ENCODE data around the gene KCNG4.
"Not testable (repeated sequence)": the region's sequence is repeated elsewhere in the genome, so short reads cannot be mapped to it uniquely, and the experiment has no call there.

Gene KCNG4

DNA sequence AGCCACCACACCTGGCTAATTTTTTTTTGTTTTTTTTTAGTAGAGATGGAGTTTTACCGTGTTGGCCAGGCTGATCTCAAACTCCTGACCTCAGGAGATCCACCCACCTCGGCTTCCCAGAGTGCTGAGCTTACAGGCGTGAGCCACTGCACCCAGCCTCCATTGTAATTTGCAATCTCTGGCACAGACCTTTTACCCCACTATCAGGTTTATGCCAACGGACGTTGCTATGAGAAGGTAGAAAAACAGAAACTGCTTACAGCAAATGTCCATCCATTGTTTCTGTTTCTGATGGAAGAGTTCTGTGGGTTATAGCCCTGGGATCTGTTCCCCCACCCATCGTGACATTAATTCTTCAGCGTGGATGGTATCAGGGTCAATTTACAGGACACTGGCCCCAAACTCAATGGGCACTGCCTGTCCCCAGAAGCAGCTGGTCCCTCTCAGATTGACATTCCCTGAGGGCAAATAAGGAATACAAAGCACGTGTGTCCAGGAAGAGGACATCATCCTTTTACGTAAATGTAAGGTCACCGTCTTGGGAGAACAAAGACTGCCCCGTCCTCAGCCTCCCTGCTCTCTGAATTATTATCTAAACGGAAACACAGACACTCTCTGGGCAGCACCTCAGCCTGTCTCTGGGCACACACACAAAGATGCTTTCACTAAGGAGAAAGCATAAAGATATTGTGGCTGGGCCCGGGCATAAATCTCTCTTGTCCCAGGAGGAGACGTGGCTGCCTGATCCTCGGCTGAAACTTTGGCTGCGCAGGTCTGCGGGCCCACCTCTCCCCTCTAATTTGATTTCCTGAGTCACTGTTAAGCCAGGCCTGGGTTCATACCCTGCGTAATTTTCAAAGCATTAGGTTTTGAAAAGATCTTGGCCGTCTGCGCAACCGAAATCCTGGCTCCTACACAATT lies 5.2 kb downstream of the KCNG4 start:
- DNase-seq (ENCODE audit: low spot score): no peak

- DNase-seq (ENCODE audit: low spot score): no peak
These were observed 6.1 kb downstream of the KCNG4 start for GRCh38 chr16:84233748-84234147.

GRCh38 chr16:84232969-84233368 lies 6.8 kb downstream of the KCNG4 start:
- no peak for DNase-seq (ENCODE audit: low spot score)

- DNase-seq (ENCODE audit: low spot score): no peak
These were observed 7.8 kb downstream of the KCNG4 start for GRCh38 chr16:84232060-84232459.

GRCh38 chr16:84229471-84229870 lies 10.3 kb downstream of the KCNG4 start:
- DNase-seq (ENCODE audit: low spot score): no peak

GRCh38 chr16:84228256-84228838 lies 11.5 kb downstream of the KCNG4 start:
- DNase-seq (ENCODE audit: low spot score): no peak

DNA sequence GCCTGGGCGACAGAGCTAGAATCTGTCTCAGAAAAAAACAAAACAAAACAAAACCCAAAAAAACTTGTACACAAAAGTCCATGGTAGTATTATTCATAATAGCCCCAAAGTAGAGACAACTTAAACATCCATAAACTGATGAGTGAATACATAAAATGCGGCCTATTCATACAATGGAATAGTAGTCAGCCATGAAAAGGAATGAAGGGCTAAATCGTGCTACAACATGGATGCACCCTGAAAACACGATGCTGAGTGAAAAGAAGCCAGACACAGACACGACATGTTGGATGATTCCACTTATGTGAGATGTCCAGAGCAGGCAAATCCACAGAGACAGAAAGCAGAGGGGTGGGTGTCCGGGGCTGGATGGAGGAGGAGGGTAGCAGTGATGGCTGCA lies 12.3 kb downstream of the KCNG4 start:
- DNase-seq (ENCODE audit: low spot score): no peak

DNA sequence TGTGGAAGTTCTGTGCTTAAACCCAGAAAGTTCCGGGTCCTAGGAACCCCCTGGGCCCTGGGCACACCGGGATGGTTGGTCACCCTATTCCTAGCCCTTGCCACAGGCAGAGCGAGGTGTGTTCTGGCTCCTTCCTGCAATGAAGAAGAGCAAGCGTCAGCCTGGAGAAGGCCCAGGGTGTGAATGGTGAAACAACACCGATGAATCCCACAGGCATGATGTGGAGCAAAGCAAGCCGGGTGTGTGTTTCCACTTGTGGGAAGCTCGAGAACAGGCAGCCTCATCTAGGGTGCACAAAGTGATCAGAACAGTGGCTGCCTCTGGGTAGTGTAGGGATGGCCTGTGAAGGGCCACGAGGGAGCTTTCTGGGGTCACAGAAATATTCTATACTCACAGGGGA lies 13.8 kb downstream of the KCNG4 start:
- DNase-seq (ENCODE audit: low spot score): no peak

DNA sequence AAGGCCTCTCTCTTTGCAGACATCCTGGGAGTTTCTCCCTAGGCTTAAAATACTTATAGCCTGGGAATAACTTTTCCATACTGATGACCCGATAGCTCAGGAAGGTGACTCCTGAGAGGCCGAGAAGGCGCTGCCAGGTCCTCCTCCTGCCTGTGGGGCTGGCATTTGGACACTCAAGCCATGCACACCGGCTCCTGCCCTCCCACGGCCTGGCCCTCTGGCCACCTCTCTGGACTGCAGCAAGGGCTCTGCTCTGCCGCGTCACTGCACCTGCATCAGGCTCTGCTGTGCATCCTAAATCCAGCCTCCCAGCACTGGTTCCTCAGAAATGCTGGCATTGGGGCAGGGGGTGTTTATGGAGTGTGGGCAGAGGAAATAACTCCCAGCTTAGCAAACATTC lies 14.2 kb downstream of the KCNG4 start:
- DNase-seq (ENCODE audit: low spot score): no peak

DNA sequence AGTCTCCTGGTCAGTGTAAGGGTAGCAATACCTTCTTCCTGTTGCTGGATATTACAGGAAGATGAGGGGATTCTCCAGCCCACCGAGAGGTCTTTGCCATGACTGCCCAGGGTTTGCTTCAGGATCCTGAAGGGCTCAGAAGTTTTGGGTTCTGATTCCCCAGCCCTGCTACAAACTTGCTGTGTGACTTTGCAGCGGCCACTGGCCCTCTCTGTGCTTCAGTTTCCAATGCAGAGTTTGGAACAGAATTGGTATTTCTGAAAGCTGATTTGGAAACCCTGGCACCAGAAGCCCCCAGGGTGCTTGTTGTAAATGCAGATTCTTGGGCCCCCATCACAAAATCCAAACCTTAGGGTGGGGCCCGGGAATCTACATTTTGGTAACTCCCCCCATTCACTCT lies 14.7 kb downstream of the KCNG4 start:
- no peak for DNase-seq (ENCODE audit: low spot score)

DNA sequence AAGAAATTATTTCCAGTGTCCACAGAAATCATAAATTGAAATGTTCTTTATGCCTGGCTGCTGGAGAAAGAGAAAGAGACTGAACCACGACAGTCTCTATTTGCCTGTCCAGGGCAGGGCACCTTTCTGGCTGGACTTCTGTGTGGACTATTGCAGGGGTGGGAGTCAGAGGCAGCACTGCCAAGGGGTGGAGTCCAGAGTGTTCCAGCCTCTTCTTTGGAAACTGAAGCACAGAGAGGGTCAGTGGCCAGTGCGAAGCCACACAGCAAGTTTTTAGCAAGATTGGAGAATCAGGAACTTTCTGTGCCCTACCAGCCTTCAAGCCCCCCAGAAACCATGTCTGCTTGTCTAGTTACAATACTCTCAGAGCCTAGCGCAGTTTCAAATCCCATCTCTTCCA lies 15.3 kb downstream of the KCNG4 start:
- DNase-seq (ENCODE audit: low spot score): no peak

DNA sequence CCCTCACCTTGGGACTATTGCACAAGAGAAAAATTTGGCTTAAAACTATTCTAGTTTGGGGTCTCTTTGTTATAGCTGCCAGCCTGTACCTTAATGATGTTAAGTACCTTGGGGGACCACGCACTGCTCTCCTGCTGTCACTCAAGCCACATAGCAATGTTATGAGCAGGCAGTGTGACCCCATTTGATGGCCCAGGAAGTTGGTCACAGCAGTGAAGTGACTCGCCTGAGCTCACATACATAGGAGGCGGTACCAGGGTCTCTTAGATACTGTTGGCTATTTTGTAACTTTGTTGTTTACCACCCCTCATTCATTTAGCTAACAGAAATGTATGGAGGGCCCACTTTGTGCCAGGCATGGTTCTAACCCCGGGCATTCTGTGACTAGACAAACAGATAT lies 16.4 kb downstream of the KCNG4 start:
- DNase-seq (ENCODE audit: low spot score): no peak

DNA sequence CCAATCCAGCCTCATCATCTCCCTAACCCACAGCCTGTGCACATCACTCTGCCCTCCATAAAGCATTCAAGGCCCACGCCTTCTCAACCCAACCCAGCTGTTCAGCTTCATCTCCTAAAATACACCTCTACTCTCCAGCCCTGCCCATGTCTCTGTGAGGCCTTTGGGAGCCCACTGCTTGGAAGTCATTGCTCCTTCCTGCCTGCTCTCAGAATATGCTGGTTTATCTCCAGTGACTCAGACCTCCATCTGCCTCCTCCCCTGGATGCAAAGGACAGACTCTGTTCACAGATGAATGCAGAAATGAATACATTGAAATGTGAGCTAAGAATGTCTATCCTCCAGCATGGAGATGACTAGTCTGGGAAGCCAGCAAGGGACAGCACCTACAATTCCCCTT lies 19.0 kb downstream of the KCNG4 start:
- no peak for DNase-seq (ENCODE audit: low spot score)

GRCh38 chr16:84218956-84219355 lies 20.9 kb downstream of the KCNG4 start:
- DNase-seq (ENCODE audit: low spot score): no peak

DNA sequence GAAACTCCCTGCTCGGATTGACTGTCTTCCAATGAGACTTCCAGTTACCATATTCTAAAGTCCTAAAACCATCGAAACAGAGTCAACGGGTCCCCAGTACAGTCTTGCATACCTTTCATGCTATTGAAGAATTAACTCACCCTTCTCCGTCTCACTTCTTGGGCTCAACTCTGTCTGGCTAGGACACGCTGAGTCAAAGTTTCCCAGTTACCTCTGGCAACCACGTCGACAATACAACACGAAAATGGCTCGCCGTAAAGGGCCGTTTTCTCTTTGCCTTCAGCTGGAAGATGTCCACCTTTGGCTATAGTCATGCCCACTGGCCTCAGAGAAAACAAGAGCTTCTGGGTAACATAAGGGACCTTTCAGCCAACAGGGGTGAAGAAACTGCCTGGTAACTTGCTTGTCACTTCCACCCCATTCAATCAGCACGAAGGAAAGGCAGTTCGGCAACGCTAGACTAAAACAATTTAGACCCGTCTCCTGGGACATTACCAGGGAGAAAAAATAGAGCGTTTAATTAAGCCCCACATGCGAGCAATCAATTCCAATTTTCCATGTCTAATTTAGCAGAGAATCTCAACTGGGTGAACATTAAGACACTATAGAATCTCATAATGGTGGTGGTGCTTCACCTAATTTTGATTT lies 21.5 kb downstream of the KCNG4 start:
- no peak for DNase-seq (ENCODE audit: low spot score)

GRCh38 chr16:84216144-84216543 lies 23.7 kb downstream of the KCNG4 start:
- DNase-seq (ENCODE audit: low spot score): not testable (repeated sequence)

DNA sequence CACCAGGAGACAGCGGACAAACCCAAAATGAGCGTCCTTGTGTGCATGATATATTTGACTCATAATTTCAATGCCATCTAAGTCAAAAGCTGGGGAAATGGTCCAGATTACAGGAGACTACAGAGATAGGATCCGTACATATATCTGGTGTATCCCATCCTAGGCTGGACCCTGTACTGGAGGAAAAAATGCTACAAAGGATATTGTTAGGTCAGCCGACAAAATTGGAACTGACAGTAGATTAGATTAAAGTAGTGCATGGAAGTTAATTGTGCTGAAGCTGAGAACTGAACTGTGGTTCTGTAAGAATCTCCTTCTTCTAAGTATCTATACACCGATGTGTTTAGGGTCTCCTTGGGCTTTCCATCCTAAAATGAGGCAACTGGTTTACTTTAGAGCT lies 24.3 kb downstream of the KCNG4 start:
- no peak for DNase-seq (ENCODE audit: low spot score)

GRCh38 chr16:84214451-84215066 lies 25.3 kb downstream of the KCNG4 start:
- no peak for DNase-seq (ENCODE audit: low spot score)

- DNase-seq (ENCODE audit: low spot score): no peak
These were observed 27.2 kb downstream of the KCNG4 start for GRCh38 chr16:84212631-84213030.

DNA sequence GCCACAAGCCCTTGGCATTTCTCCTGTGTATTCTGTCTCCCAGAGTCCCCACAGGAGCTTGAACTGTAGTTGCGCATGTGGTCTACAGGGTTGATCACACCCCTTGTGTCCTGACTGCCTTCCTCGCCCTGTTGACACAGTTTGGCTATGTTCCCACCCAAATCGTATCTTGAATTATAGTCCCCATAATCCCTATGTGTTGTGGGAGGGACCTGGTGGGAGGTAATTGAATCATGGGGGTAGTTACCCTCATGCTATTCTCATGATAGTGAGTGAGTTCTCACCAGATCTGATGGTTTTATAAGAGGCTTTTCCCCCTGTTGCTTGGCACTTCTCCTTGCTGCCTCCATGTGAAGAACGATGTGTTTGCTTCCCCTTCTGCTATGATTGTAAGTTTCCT lies 27.7 kb downstream of the KCNG4 start:
- DNase-seq (ENCODE audit: low spot score): no peak

DNA sequence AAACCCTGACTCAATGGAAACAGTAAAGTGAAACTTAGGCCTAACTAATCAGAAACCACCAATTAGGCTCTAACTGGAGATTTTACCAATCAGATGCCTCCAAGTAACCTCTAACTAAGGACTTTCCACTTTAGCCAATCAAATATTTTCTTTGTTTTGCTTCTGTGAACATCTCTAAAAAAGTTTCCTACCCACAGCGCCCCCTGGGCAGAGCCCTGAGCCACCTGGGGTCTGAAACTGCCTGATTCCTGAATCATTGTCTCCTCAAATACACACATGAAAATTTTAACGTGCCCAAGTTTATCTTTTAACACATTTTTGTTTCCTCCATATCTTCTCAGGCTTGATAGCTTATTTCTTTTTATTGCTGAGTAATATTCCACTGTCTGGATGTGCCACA lies 29.8 kb downstream of the KCNG4 start:
- DNase-seq (ENCODE audit: low spot score): no peak

DNA sequence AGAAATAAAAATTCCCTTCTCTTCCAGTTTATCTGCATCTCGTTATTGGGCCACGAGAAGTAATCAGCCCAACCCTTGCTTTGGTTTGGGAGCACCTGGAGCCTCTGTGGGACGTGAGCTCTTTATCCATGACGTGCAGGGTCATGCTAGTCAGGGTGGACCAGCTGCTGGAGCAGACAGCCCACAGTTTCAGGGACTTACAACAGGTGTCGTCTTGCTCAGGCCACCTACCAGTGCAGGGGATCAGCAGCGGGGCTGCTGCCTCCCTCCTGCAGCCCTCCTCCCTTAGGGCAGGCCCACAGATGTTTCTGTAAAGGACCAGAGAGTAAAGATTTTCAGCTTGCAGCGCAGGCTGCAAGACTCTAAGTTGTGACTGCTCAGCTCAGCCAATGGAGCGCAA lies 31.9 kb downstream of the KCNG4 start:
- DNase-seq (ENCODE audit: low spot score): no peak

- DNase-seq (ENCODE audit: low spot score): no peak
These were observed 32.6 kb downstream of the KCNG4 start for GRCh38 chr16:84207251-84207650.
